IPS-NIHi7 (cell line): Measurements from ENCODE around the gene XRCC4.

Experiments used
- DNase-seq: peaks from one replicate; pipeline ENCODE4 v3.0.0; 2012; ENCODE audit warnings: mixed read lengths; ENCODE audit errors: extremely low spot score

The XRCC4 gene

DNA sequence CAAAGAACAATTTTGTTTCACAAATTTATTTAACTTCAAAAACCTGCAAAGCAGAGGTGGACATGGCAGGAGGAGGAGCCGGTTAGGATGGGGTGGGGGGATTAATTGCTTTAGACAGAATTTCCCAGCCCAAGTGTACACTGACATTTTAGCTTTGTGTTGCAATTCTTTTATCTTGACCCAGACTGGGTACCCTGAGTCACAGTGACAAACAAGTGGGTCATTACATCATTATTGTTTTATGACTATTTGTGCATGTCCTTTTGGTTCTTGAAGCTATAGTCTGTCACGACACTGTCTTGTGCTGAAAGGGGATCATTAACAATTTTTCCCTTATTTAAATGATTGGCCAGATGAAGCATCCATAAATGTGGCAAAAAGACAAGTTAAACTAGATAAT, 309.7 kb downstream of the XRCC4 start:
- no peak for DNase-seq

DNA sequence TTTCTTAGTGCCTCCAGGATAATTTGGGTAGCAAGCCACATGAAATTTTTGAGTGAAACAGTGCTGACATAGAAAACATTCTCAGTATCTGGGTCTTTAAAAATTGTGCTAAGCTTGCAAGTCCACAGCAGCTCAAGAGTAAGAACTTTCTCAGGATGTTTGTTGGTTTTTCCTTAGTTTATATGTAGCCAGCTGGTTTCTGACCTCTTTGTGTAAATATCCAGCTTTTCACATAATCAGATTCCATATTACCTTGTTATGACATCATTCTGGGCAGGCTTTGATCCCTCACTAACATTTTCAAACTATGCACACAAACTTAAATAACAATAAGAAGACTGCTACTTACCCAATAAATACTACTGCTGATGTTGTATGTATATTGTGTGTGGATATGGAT, 311.3 kb downstream of the XRCC4 start:
- DNase-seq, result no peak

- DNase-seq, result no peak
Measured at GRCh38 chr5:83392766-83393503, 315.6 kb downstream of the XRCC4 start.

- no peak for DNase-seq
Measured at GRCh38 chr5:83393504-83393866, 316.1 kb downstream of the XRCC4 start.

- no peak for DNase-seq
Measured at GRCh38 chr5:83394190-83394589, 316.8 kb downstream of the XRCC4 start.

DNA sequence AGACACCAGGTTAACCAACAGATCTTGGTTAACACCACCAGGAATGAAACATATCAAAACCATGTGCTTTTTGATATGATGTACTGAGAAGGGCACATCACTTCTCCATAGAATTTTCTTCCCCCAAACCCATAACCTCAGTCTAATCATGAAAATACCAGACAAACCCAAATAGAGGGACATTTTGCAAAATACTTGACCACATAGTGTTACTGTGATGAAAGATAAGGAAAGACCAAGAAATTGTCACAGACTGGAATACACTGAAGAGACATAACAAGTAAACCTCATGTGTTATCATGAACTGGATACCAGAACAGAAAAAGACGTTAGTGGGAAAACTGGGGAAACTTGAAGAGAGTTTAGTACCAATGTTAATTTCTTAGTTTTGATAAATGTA, 319.3 kb downstream of the XRCC4 start:
- DNase-seq, result no peak

- no peak for DNase-seq
Measured at GRCh38 chr5:83397658-83398057, 320.3 kb downstream of the XRCC4 start.

- DNase-seq, result no peak
Measured at GRCh38 chr5:83400241-83400640, 322.9 kb downstream of the XRCC4 start.

DNA sequence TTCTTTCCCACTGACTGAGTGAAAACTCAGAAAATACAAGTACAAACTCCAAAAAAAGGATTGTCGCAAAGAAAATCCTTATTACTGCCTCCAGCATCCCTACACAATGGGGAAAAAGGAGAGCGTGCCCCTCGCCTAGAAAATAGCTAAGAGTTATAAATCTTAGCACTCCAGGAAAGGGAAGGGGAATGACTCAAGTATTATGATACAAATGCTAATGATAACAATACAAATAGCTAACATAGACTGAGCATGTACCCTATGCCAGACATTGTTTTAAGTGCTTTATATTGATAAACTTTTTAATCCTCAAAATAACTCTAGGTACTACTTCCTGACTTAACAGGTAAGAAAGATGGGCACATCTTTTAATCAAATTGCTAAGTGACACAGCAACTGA, 323.4 kb downstream of the XRCC4 start:
- no peak for DNase-seq

GRCh38 chr5:83401122-83401731, 323.9 kb downstream of the XRCC4 start:
- DNase-seq, result no peak

- no peak for DNase-seq
Measured at GRCh38 chr5:83401775-83402174, 324.4 kb downstream of the XRCC4 start.
